Activated naive CD4-positive, alpha-beta T cell treated with Interleukin-2 at 50 U/mL for 16 hours (primary cell): ENCODE data around the gene GLUL.
"Not testable (repeated sequence)": the region's sequence is repeated elsewhere in the genome, so short reads cannot be mapped to it uniquely, and the experiment has no call there.

ENCODE experiments used
- DNase-seq: peaks from one replicate; pipeline ENCODE4 v3.0.0-alpha.2; 2020

GLUL gene

DNA sequence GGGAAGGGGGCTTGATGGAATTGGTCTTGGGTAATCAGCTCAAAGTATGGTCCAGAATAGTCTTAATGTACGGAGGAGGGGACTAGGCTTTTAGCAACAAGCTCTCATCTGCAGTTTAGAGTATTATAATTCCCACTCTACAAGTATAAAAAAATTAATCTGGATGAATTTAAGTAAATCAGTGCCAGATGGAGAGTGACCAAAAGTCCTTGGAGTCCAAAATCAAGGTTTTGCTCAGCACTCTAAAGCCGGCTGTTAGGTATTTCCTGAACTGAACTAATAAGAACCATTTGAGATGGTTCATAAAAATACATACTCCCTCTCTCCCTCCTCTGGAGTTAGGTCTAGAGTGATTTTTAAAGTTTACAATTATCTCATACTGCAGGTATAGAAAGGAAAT lies 23.7 kb downstream of the GLUL start:
- DNase-seq: no peak

DNA sequence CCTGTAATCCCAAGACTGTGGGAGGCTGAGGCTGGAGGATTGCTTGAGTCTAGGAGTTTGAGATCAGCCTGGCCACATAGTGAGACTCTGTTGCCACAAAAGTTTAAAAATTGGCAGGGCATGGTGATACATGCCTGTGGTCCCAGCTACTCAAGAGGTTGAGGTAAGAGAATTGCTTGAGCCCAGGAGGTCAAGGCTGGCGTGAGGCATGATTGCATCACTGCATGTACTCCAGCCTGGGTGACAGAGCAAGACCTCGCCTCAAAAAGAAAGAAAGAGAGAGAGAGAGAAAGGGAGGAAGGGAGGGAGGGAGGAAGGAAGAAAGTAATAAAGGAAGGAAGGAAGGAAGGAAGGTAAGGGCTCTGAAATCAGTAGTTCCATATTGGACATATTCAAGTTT lies 25.0 kb downstream of the GLUL start:
- DNase-seq: no peak

DNA sequence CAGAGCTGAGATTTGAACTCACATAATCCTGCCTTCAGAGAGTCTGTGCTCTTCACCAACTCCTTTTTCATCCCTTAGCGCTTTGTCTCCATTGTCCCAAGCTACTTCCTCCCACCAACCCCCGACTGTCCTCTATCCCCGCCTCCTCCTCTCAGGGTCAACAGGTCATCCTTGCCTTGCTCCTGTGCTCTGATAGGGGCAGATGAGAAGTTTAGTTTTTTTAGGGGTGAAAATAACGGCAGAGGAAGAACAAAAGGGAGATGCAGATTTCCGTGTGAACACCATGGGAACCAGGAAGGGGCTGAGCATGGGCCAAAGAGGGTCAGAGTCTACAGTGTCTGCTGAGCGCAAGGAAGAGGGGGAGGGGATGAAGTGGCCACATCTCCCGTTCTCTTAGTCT lies 31.9 kb downstream of the GLUL start:
- DNase-seq: no peak

DNA sequence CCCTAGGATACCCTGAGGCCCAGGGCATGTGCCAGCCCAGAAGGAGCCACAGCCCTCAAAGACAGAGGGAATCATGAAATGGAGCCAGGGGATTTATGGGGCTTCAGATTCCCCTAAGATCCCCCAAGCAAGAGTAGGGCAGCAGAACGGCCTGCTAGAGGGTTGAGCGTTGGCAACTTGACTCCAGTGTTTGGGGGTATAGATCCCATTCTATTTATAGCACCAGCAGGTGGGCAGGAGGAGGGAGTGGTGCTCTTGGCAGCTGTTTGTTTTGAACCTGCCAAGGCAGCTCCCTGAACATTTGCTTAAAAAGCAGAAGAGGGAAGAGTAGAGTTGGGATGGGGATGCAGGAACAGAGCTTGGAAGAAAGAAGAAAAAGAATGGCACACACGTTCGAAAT lies 33.7 kb downstream of the GLUL start:
- DNase-seq: no peak

DNA sequence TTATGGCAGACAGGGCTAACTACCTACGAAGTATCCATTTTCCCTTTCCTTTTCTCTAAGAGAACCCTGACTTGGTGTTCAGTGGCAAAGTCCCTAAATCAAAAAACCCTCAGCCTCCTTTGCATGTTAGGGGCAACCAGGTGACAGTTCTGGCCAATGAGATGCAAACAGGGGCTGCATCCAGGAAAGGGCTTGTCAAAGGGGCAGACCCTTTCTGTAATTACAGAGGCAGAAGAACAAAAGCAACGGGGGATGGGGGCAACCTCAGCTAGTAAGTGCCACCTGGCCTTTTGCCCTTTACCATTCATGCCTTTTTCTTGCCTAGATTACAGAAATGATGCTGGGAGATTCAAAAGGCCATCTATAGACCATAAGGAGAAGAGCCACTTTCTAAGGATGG lies 34.4 kb downstream of the GLUL start:
- no peak for DNase-seq

DNA sequence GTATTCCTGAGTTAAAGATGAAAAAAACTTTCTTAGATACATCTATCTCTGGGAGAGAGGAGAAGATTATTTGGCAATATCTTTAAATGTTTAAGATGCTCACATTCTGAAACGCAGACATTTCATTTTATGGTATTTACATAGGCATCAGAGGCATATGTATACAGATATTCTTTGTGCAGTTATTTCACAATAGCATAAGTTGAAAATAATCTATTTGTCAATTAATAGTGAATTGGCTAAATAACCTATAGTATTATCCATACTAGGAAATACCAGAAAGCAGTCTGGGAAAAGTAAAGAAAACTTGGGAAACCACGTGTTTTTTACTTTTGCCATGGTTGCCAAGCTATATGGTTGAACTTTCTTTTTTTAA lies 35.9 kb downstream of the GLUL start:
- DNase-seq: no peak

DNA sequence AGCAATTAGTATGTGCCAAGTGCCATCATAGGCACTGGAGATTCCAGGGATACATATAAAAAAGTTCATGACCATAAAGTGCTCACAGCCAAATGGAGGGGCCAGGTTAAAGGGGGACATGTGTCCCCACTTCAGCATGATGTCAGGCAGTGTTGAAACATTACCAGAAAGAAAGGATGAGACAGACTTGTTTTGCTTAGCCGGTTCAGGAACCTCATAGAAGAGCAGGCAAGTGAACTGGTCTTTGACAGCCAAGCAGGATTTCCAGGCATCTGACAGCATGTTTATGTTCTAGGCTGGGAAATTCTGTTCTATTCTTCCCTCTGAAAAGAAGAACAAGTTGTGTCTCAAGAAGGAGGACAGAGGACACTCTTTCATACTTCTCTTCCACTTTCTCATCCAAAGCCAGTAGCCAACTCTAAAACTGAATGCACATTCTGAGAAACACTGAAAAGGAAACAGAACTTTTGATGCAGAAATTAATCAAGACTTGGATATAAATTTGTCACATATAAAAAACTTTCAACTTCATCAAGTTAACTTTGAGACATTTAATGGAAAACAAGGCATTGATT lies 39.7 kb downstream of the GLUL start:
- DNase-seq: no peak

DNA sequence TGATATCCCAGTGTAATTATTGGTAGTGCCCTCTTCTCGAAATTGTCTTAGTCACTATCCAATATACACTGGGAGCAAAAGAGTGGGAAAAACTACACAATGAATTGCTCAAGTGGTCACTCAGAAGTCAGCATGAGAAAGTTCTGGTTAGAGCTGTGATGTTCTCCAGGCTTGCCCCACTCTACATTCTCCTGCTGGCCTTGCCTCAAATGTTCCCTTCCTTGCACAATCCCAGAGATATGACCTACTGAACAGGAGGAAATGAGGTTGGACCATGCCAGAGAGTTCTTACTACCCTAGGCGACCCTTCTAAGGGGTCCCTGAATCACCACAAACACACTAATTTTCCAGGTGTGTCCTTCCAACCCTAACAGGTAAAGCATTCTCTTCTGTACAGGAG lies 40.8 kb downstream of the GLUL start:
- no peak for DNase-seq

DNA sequence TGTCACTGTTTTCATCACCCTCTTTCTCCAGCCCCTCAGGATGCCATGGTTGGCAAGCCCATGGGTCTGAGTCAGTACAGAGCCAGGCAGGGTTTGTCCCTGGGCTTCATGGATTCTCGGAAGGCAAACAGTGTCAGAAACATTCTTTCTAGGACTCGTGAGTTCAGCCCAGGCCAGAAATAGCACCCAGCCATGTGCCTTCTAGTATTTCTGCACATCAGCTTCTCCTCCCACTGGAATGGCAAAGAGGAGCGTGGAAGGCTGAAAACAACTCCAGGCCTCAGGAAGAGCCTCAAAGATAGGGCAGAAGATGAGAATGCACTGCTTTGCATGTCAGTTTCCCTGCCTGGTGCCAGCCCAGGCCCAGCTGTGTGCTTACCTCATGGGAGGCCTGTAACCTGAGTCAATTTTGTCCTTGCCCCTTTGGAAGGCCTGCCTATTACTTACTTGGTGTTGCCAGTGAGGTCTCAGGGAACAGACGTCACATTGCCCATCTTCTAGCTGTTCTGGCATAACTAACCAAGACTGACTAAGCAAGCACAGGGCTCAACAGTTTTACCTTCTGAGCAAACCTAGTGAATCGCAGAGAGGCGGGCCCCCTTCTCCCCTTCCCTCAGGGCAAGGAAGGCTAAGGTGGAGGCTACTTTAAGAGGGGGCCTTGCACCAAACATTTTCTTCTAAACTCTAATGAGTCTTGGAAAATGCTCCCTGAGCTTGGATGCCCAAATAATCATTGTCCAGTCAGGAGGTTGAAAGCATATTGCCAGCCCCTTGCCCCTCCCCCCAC lies 42.4 kb downstream of the GLUL start:
- no peak for DNase-seq

DNA sequence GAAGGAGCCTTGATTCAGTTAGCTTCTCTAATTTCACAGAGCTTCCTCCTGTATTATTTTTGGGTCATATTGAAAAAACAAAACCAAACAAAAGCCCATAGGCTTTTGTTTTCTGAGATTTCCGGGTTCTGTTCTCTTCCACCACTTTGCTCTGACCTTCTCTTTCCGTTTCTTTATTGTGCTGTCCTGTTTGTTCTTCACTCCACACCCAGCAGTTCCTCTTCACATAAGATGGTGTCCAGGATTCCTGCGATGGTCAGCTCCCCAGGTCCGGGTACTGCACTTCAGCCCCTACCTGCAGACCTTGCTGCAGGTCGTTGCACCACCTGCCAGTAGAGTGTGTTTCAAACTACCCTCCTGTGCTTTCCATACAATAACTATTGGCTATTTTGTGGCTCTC lies 44.6 kb downstream of the GLUL start:
- no peak for DNase-seq

DNA sequence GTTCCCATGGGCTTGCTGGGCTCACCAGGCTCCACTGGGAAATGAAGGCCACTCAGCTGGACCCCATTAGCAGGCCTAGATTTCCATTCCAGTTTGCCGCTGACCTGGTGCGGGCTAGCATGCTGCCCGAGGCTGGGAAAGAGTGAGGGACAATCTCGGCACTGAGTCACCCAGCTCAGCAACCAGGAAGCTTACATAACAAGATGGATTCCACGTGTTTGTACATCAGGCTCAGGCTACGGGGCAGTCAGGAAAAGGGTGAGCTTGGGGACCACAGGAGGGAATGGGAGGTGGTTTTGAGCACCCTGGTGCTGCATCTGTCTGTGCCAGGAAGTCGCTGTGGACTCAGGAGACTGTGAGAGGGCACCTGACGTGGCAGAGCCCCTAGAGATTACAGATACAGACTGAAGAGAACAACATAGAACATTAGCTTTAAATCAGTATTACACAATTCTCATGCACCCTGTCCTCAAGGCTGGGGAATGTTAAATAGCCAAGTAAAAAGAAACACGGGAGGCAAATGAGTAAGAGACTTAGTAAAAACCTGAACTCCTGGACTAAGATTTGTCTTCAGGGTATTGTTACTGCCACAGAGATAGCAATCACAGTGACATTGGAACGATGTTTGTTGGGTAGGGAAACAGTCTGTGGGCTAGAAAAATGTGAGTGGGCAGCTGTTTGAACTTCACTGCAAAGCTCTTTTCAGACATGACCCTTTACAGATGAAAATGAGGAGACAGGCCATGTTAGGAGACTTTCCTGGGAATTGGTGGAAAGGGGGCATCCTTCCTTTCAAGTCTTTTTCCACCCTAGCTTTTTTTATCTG lies 51.1 kb downstream of the GLUL start:
- no peak for DNase-seq

DNA sequence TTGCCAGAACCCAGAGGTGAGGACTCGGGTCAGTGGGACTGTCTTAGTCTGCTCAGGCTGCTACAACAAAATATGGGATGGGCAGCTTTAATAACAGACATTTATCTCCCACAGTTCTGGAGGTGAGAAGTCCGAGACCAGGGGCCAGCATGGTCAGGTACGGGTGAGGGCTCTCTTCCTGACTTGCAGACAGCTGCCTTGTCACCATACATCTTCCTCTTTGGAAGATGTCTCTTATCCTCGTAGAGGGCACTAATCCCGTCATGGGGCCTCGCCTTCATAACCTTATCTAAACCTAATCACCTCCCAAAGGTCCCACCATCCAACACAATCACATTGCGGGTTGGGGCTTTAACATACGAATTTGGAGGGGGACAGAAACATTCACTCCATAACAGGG lies 51.9 kb downstream of the GLUL start:
- DNase-seq: no peak

DNA sequence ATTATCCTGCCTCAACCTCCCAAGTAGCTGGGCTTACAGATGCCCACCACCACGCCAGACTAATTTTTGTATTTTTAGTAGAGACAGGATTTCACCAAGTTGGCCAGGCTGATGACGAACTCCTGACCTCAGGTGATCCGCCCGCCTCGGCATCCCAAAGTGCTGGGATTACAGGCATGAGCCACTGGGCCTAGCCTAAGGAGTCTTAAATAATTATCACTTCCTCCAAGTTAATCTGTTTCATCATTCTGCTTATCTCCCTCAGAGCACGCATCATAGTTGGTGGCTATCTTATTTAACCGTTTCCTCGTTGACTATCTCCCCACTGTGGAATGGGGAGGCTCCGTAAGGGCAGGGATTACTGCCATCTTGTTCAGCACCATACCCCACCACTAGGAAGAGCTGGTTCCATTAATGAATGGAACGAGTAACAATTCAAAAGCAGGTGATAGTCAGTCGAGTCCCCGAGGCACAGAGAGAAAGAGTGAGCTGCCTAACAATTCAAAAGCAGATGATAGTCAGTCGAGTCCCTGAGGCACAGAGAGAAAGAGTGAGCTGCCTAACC lies 52.7 kb downstream of the GLUL start:
- no peak for DNase-seq

DNA sequence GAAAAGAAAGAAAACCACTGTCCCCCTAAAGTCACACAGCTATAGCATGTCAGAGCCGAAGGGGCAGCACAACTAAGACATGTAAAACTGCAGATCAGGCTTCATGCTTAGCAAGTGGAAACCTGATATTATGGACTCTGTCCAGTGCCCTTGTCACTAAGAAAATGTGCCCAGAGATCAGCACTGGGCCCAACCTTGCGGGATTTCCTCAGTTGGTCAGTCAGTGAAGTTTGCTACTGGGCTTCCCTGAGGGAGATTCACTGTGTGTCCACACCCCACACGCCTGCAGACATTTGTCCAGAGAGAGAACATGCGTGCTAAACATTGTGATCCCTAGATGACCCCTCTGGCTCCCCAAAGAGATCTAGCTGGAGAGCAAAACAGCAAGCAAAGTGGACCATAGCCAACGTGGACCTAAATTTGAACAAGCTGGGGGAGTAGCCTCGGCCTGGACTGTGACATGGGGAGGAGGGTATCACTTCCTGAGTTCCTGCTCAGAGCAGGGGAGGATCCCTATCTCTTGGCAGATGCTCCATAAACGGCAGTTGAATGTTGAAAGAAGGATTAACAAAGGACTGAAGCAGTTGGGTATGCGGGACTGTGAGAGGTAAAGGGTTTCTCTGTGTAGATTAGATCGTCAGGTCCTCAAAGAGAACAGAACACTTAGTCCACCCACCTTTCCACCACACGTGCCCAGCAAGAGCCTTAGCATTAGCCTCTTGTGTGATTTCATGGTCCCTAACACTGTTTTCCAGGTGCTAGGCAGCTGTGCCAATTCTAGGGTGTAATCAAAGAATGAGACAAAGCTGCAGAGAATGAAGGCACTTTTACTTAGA lies 53.6 kb downstream of the GLUL start:
- no peak for DNase-seq

DNA sequence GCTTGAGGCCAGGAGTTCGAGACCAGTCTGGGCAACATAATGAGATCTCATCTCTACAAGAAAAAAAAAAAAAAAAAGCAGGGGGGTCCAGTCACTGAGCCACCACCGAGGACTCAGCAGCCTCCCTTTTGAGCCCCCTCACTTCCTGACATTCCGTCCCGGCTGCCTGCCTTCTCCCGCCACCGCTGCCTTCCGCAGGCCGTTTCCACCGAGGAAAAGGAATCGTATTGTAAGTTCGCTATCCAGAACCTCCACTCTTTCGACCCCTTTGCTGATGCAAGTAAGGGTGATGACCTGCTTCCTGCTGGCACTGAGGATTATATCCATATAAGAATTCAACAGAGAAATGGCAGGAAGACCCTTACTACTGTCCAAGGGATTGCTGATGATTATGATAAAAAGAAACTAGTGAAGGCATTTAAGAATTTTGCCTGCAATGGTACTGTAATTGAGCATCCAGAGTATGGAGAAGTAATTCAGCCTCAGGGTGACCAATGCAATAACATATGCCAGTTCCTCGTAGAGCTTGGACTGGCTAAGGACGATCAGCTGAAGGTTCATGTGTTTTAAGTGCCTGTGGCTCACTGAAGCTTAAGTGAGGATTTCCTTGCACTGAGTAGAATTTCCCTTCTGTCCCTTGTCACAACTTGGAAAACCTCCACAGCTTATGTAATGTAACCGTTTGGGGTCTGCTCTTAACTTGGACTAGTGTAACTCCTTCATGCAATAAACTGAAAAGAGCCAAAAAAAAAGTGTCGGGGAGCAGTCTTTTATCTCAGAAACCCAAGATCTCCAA lies 55.6 kb downstream of the GLUL start:
- DNase-seq: no peak

DNA sequence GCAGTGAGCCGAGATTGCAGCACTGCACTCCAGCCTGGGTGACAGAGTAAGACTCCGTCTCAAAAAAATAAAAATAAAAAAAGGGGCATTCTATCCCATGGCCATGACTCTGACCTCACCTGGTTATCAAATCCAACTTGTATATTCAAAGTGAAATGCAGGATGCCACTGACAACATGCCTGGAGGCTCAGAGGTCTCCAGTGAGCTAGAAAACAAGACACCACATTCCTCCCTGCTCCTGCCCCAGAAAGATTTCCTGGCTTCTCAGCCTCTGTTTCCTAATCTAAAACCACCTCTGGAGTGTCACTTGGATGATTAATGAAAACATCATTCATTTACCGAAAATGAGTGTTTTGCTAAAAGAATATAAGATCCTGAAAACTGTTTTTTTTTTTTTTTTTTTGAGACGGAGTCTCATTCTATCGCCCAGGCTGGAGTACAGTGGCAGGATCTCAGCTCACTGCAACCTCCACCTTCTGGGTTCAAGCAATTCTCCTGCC lies 58.5 kb downstream of the GLUL start:
- DNase-seq: not testable (repeated sequence)

DNA sequence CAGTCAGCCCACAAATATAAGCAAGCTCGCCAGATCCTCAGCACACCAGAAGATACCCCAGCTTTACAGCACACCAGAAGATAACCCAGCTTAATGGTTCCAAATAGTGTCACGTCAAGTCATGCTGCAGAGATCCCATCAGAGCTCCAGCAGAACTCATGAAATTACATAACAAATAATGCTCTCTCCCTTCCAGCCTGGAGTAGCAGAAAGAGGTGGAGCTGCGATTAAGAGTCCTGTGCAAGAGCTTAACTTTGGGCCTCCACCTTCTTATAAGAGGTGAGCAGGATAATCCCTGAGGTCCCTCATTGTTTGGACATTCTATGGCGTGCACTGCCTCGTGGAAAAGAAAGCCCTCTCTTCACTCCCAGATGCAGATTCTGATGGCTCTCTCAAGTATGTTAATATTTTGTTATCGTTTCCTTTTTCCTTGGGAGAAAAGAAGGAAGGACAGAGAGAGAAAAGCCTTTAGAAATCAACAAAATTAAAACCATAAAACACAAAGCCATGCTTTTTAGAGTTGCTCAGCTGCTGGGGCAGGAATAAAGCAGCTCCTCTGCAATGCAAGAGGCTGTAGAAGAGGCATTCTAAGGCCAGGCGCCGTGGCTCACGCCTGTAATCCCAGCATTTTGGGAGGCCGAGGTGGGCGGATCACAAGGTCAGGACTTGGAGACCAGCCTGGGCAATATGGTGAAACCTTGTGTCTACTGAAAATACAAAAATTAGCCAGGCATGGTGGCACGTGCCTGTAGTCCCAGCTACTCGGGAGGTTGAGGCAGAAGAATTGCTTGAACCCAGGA lies 59.1 kb downstream of the GLUL start:
- DNase-seq: no peak
